LoVo (cell line): ENCODE results near the gene ZNF770.

Source experiments
- DNase-seq: peaks from one replicate; pipeline ENCODE4 v3.0.0-alpha.2; 2016; ENCODE audit warnings: low spot score

ZNF770 gene

GRCh38 chr15:34988027-34988902 lies at the start of gene ZNF770:
ZNF770 (minus strand) TSS chr15:34988287; CDS start chr15:34983434, 4,853 bp downstream.
- peak; percentile 84 for DNase-seq

- DNase-seq, result no peak
Measured at GRCh38 chr15:35028235-35028984, 40.3 kb upstream of the ZNF770 start.

GRCh38 chr15:35023804-35024203 lies 35.7 kb upstream of the ZNF770 start:
- no peak for DNase-seq

GRCh38 chr15:35020974-35021373 lies 32.9 kb upstream of the ZNF770 start:
- no peak for DNase-seq

GRCh38 chr15:35019404-35020327 lies 31.6 kb upstream of the ZNF770 start:
- peak; percentile 28 for DNase-seq

- DNase-seq, result no peak
Measured at GRCh38 chr15:35014241-35014640, 26.2 kb upstream of the ZNF770 start.

- no peak for DNase-seq
Measured at GRCh38 chr15:35013370-35013769, 25.3 kb upstream of the ZNF770 start.

- DNase-seq, result no peak
Measured at GRCh38 chr15:35007397-35007796, 19.3 kb upstream of the ZNF770 start.

- DNase-seq, result no peak
Measured at GRCh38 chr15:35005933-35006332, 17.8 kb upstream of the ZNF770 start.

GRCh38 chr15:35003928-35004327 lies 15.8 kb upstream of the ZNF770 start:
- DNase-seq, result no peak

GRCh38 chr15:35000511-35000910 lies 12.4 kb upstream of the ZNF770 start:
- peak; percentile 55 for DNase-seq

GRCh38 chr15:34999906-35000305 lies 11.8 kb upstream of the ZNF770 start:
- no peak for DNase-seq

- no peak for DNase-seq
Measured at GRCh38 chr15:34994925-34995324, 6.8 kb upstream of the ZNF770 start.

GRCh38 chr15:34993877-34994276 lies 5.8 kb upstream of the ZNF770 start:
- no peak for DNase-seq

GRCh38 chr15:34993412-34993811 lies 5.3 kb upstream of the ZNF770 start:
- no peak for DNase-seq

GRCh38 chr15:34987609-34988026 lies 469 bp downstream of the ZNF770 start:
- no peak for DNase-seq

GRCh38 chr15:34986771-34987480 lies 1.2 kb downstream of the ZNF770 start:
- peak; percentile 16 for DNase-seq

GRCh38 chr15:34986326-34986725 lies 1.8 kb downstream of the ZNF770 start:
- no peak for DNase-seq

GRCh38 chr15:34984889-34985630 lies 3.0 kb downstream of the ZNF770 start:
- no peak for DNase-seq

- DNase-seq, result no peak
Measured at GRCh38 chr15:34976743-34977142, 11.3 kb downstream of the ZNF770 start.

GRCh38 chr15:34976073-34976472 lies 12.0 kb downstream of the ZNF770 start:
- DNase-seq, result no peak
